Tibial artery (tissue), 4 donors: ENCODE results near the gene ZNF292.

ENCODE experiments used
- DNase-seq, 2 donors: peaks; one replicate each; pipeline ENCODE4 v3.0.0-alpha.2; 2019
- H3K27ac ChIP-seq, 2 donors: fragments of 200-600 bp; sonication (generic) in 1 of 2; 1 replicate in 1 of 2; 2 replicates in 1 of 2; pipeline ENCODE4 v1.5.1; 2018 to 2019; ENCODE audit warnings: mild to moderate bottlenecking in 1 of 2
- H3K27me3 ChIP-seq, 2 donors: fragments of 200-600 bp; sonication (generic) in 1 of 2; one replicate each; pipeline versions ENCODE4 v1.5.1 to v1.6.0; 2016 to 2019
- H3K36me3 ChIP-seq, 3 donors: fragments of 200-600 bp; sonication (generic) in 2 of 3; one replicate each; pipeline ENCODE4 v1.5.1; 2016 to 2019; ENCODE audit warnings: mild to moderate bottlenecking in 2 of 3
- H3K4me1 ChIP-seq, 4 donors: fragments of 200-600 bp; sonication (generic) in 2 of 4; 1 replicate in 3 of 4; 2 replicates in 1 of 4; pipeline ENCODE4 v1.5.1; 2016 to 2019
- H3K4me3 ChIP-seq, 2 donors: fragments of 200-600 bp; sonication (generic) in 1 of 2; 1 replicate in 1 of 2; 2 replicates in 1 of 2; pipeline ENCODE4 v1.5.1; 2018 to 2019; ENCODE audit warnings: mild to moderate bottlenecking in 2 of 2
- H3K9me3 ChIP-seq, 3 donors: fragments of 200-600 bp; sonication (generic) in 1 of 3; one replicate each; pipeline ENCODE4 v1.5.1; 2016 to 2019
- intact Hi-C: fragments of 100-400 bp; cut with DNase I; formaldehyde crosslinking; loops from one replicate; pipeline ENCODE4 v1.15.0; 2023; ENCODE audit warnings: low total_unique reads
- TF ChIP-seq, protein P1 (sequence below), 2 experiments: fragments of 200-600 bp in 1 of 2; fragments of 450-650 bp in 1 of 2; IDR thresholded peaks; one replicate each; pipeline ENCODE4 v1.5.1; 2017 to 2019; ENCODE audit warnings: antibody characterized with exemption in 2 of 2, mild to moderate bottlenecking in 1 of 2, moderate library complexity in 1 of 2

The ZNF292 gene

GRCh38 chr6:87118054-87118453, 37.3 kb upstream of the ZNF292 start:
- no peak overlapping the region for H3K4me3 ChIP-seq
- no peak for DNase-seq
- no peak overlapping the region for H3K27ac ChIP-seq
- intact Hi-C loops: no loop called here
- H3K36me3 ChIP-seq: no peaks in the 10 kb centered on the region
- peaks cover 0 to 4% of the 10 kb centered on the region in 2 donors for H3K27me3 ChIP-seq
- H3K9me3 ChIP-seq: no peaks in the 10 kb centered on the region
- no peaks in the 10 kb centered on the region for H3K4me1 ChIP-seq
- TF ChIP-seq, protein P1, sequence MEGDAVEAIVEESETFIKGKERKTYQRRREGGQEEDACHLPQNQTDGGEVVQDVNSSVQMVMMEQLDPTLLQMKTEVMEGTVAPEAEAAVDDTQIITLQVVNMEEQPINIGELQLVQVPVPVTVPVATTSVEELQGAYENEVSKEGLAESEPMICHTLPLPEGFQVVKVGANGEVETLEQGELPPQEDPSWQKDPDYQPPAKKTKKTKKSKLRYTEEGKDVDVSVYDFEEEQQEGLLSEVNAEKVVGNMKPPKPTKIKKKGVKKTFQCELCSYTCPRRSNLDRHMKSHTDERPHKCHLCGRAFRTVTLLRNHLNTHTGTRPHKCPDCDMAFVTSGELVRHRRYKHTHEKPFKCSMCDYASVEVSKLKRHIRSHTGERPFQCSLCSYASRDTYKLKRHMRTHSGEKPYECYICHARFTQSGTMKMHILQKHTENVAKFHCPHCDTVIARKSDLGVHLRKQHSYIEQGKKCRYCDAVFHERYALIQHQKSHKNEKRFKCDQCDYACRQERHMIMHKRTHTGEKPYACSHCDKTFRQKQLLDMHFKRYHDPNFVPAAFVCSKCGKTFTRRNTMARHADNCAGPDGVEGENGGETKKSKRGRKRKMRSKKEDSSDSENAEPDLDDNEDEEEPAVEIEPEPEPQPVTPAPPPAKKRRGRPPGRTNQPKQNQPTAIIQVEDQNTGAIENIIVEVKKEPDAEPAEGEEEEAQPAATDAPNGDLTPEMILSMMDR (IDR thresholded peaks at IDR 0.05): no peak

DNA sequence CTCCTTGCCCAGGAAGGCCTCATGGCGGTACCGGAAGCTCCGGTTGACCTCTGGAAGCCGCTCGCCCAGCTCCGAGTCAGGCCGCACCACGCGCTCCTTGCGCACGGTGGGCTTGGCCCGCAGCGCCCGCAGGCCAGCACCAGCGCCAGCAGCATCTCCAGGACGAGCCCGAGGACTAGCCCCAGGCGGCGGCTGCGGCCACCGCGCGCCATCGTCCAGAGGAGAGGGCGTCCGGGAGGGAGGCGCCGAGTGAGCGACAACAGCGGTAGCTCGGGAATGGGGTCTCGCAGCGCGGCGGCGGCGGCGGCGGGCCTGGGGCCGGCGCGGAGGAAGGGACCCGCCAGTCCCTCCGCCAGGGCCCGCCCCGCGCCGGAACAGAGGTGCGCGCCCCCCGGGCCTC, 32.9 kb upstream of the ZNF292 start:
- DNase-seq: no peak
- Histone ChIP-seq H3K27me3 (peaks cover 0 to 9% of the 10 kb centered on the region in 2 donors), H3K4me1 (no peaks in the 10 kb centered on the region), H3K27ac (no peak overlapping the region), H3K36me3 (no peaks in the 10 kb centered on the region), H3K9me3 (no peaks in the 10 kb centered on the region), H3K4me3 (no peak overlapping the region)
- intact Hi-C loops: no loop called here
- TF ChIP-seq, protein P1 (IDR thresholded peaks at IDR 0.05): no peak

- intact Hi-C loops: no loop called here
- TF ChIP-seq, protein P1 (IDR thresholded peaks at IDR 0.05): no peak
- Histone ChIP-seq H3K27me3 (peaks cover 0 to 9% of the 10 kb centered on the region in 2 donors), H3K27ac (no peak overlapping the region), H3K4me1 (no peaks in the 10 kb centered on the region), H3K4me3 (no peak overlapping the region), H3K9me3 (no peaks in the 10 kb centered on the region), H3K36me3 (no peaks in the 10 kb centered on the region)
- no peak for DNase-seq
Measured at GRCh38 chr6:87124074-87124473, 31.3 kb upstream of the ZNF292 start.

- Histone ChIP-seq H3K27me3 (peaks cover 0 to 9% of the 10 kb centered on the region in 2 donors), H3K27ac (no peak overlapping the region)
Measured at GRCh38 chr6:87126501-87126900, 28.9 kb upstream of the ZNF292 start.

DNA sequence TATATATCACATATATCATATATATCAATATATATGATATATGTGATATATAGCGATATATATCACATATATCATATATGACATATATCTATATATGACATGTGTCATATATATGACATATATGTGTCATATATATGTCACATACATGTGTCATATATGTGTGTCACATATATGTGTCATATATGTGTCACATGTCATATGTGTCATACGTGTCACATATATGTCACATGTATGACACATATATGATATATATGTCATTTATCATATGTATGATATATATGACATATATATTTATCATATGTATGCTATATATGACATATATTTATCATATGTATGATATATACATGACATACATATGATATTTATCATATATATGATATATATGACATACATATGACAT, 27.6 kb upstream of the ZNF292 start:
- no peaks in the 10 kb centered on the region for H3K4me1 ChIP-seq
- H3K27ac ChIP-seq: no peak overlapping the region
- TF ChIP-seq, protein P1 (IDR thresholded peaks at IDR 0.05): no peak
- H3K9me3 ChIP-seq: no peaks in the 10 kb centered on the region
- DNase-seq: no peak
- H3K36me3 ChIP-seq: no peaks in the 10 kb centered on the region
- intact Hi-C loops: no loop called here
- H3K4me3 ChIP-seq: no peak overlapping the region
- peaks cover 0 to 7% of the 10 kb centered on the region in 2 donors for H3K27me3 ChIP-seq

More at GRCh38 chr6:87126501-87126900, 28.9 kb upstream of the ZNF292 start:
- TF ChIP-seq, protein P1 (IDR thresholded peaks at IDR 0.05): no peak
- no peak for DNase-seq
- Histone ChIP-seq H3K4me1 (no peaks in the 10 kb centered on the region), H3K9me3 (no peaks in the 10 kb centered on the region), H3K36me3 (no peaks in the 10 kb centered on the region), H3K4me3 (no peak overlapping the region)
- intact Hi-C loops: no loop called here

DNA sequence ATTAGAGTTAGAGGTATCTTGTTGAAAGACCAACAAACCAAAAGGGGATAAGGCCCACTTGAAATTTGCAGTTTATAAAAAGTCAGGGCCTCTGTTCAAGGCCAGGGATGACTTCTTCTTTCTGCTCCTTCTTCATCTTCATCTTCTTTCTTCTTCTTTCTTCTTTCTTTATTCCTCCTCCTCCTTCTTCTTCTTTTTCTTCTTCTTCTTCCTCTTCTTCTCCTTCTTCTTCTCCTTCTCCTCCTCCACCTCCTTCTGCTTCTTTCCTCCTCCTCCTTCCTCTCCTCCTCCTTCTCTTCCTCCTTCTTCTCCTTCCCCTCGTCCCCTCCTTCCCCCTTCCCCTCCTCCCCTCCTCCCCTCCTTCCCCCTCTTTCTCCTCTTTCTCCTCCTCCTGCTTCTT, 18.4 kb upstream of the ZNF292 start:
- DNase-seq: no peak
- Histone ChIP-seq H3K4me1 (no peaks in the 10 kb centered on the region), H3K27me3 (peaks cover 0 to 4% of the 10 kb centered on the region in 2 donors), H3K9me3 (no peaks in the 10 kb centered on the region), H3K4me3 (no peak overlapping the region), H3K36me3 (no peaks in the 10 kb centered on the region), H3K27ac (no peak overlapping the region)
- TF ChIP-seq, protein P1 (IDR thresholded peaks at IDR 0.05): no peak
- intact Hi-C loops: loop anchor here (10.0 kb wide), 2 partner anchors 98 to 258 kb away; no protein-coding TSS in a partner anchor
